ENCODE data around the gene PGRMC1.

The PGRMC1 gene

GRCh38 chrX:119235872-119236622 lies at the start of gene PGRMC1:
TSS of gene PGRMC1 (plus strand) at chrX:119236285. CDS start at chrX:119236364, 79 bp downstream.
- H3K4me3 ChIP-seq (ENCODE audit: low read depth, low read length) = peak within 1 kb of the TSS; percentile 76
- TF ChIP-seq, protein P1, sequence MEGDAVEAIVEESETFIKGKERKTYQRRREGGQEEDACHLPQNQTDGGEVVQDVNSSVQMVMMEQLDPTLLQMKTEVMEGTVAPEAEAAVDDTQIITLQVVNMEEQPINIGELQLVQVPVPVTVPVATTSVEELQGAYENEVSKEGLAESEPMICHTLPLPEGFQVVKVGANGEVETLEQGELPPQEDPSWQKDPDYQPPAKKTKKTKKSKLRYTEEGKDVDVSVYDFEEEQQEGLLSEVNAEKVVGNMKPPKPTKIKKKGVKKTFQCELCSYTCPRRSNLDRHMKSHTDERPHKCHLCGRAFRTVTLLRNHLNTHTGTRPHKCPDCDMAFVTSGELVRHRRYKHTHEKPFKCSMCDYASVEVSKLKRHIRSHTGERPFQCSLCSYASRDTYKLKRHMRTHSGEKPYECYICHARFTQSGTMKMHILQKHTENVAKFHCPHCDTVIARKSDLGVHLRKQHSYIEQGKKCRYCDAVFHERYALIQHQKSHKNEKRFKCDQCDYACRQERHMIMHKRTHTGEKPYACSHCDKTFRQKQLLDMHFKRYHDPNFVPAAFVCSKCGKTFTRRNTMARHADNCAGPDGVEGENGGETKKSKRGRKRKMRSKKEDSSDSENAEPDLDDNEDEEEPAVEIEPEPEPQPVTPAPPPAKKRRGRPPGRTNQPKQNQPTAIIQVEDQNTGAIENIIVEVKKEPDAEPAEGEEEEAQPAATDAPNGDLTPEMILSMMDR (IDR thresholded peaks at IDR 0.05; ENCODE audit: control insufficient read depth, extremely low read depth, insufficient read depth) = no peak
- no peak for DNase-seq (ENCODE audit: low read depth)

DNA sequence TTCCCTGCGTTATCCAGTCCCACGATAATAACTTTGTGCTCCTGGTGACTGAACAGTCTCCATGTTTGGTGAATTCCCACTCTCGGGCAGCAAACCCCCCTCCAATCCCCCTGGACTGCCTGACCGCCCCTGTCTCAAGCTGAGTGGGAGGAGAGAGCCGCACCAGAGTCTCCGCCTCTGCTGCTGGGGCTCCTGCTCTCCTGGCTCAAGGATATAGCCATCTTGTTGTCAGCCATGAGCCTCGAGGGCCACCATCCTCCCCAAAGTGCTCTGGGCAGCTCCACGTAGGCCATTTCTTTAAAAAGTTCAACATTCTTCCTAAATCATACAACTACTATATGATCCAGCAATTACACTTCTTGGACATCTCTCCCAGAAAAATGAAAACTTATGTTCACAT lies 49.3 kb upstream of the PGRMC1 start:
- TF ChIP-seq, protein P1 (IDR thresholded peaks at IDR 0.05; ENCODE audit: control insufficient read depth, extremely low read depth, insufficient read depth) = no peak
- DNase-seq (ENCODE audit: low read depth) = no peak
- no peak overlapping the region for H3K4me3 ChIP-seq (ENCODE audit: low read depth, low read length)

- DNase-seq (ENCODE audit: low read depth) = no peak
- TF ChIP-seq, protein P1 (IDR thresholded peaks at IDR 0.05; ENCODE audit: control insufficient read depth, extremely low read depth, insufficient read depth) = no peak
- no peak overlapping the region for H3K4me3 ChIP-seq (ENCODE audit: low read depth, low read length)
Observed at GRCh38 chrX:119187298-119187697, 48.8 kb upstream of the PGRMC1 start.

- no peak for DNase-seq (ENCODE audit: low read depth)
- H3K4me3 ChIP-seq (ENCODE audit: low read depth, low read length) = no peak overlapping the region
- TF ChIP-seq, protein P1 (IDR thresholded peaks at IDR 0.05; ENCODE audit: control insufficient read depth, extremely low read depth, insufficient read depth) = no peak
Observed at GRCh38 chrX:119189115-119189514, 47.0 kb upstream of the PGRMC1 start.

- H3K4me3 ChIP-seq (ENCODE audit: low read depth, low read length) = no peak overlapping the region
- TF ChIP-seq, protein P1 (IDR thresholded peaks at IDR 0.05; ENCODE audit: control insufficient read depth, extremely low read depth, insufficient read depth) = no peak
- no peak for DNase-seq (ENCODE audit: low read depth)
Observed at GRCh38 chrX:119189595-119189994, 46.5 kb upstream of the PGRMC1 start.

DNA sequence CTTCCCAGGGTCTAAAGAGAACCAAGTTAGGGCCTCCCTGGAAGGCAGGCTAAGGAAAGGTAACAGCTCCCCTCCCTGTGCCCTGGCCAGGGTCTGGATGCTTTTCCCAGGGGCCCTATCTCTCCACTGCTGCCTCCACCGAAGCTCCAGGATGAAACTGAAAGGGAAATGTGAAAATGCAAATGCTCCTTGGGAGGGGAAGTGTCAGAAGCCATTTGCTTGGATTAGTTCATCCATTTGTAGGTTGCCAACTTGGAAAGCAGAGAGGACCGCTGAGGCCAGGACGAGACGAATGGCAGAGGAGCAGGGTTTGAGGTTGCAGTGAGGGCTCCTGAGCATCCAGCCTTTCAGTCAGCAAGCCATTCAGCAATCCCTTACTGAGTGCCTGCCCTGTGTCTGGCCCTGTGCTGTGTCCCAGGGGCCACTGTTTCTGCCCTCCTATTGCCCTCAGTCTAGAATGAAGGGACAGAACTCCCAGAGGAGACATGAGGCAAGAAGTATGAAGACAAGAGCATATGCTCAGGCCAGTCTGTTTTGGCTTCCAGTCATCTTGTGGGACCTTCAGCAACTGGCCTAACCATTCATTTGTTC lies 45.9 kb upstream of the PGRMC1 start:
- no peak for DNase-seq (ENCODE audit: low read depth)
- H3K4me3 ChIP-seq (ENCODE audit: low read depth, low read length) = no peak overlapping the region
- TF ChIP-seq, protein P1 (IDR thresholded peaks at IDR 0.05; ENCODE audit: control insufficient read depth, extremely low read depth, insufficient read depth) = no peak
